Panc1 (cell line): ENCODE data around the gene MATCAP1.

ENCODE experiments used
- CTCF ChIP-seq: fragments of 450-650 bp; IDR thresholded peaks from 2 replicates; pipeline ENCODE4 v1.5.1; 2017; ENCODE audit warnings: mild to moderate bottlenecking
- POLR2AphosphoS5 ChIP-seq: IDR thresholded peaks from 2 replicates; pipeline ENCODE4 v1.6.1; 2012; ENCODE audit warnings: mild to moderate bottlenecking, low read depth, low read length, moderate library complexity
- REST ChIP-seq, 2 experiments: IDR thresholded peaks; 2 replicates each; pipeline ENCODE4 v1.6.1; 2011 to 2012; ENCODE audit warnings: low read depth in 2 of 2, control low read depth in 1 of 2, low read length in 1 of 2, mild to moderate bottlenecking in 1 of 2, moderate library complexity in 1 of 2; ENCODE audit not compliant: insufficient read depth in 1 of 2
- SIN3A ChIP-seq: IDR thresholded peaks from 2 replicates; pipeline ENCODE4 v1.6.1; 2012; ENCODE audit warnings: low read depth, mild to moderate bottlenecking, low read length, moderate library complexity, borderline replicate concordance; ENCODE audit not compliant: insufficient read depth

GRCh38 chr16:67170168-67170948 is 13.4 kb downstream of the MATCAP1 start, which contains the start of gene NOL3:
- TF ChIP-seq POLR2AphosphoS5, result no peak; the same call in 1 of the 2 replicates
- no peak for TF ChIP-seq CTCF
- TF ChIP-seq SIN3A, result no peak
- TF ChIP-seq REST (IDR thresholded peaks at IDR 0.05; ENCODE audit: insufficient read depth in 1 of 2, low read depth in 2 of 2, low read length in 1 of 2), result no peak
